IMR-90 (cell line): ENCODE measurements around the gene AUNIP. TPM values are rescaled to one million over a fixed set of nuclear protein-coding genes. Genes with fewer than 3 reads are reported as not detected.

Experiments
- ATAC-seq: fragments of 200-7000 bp; cut with Tn5 transposase; 2 replicates; pipeline ENCODE4 v1.9.1; 2020; ENCODE audit warnings: low read depth, mild to moderate bottlenecking, moderate library complexity
- BruUV-seq: library from RNA; stranded (reverse); fragments of 400-500 nt; replicated peaks from 2 replicates; lab custom pipeline; 2021; lab: Mats Ljungman, UMichigan
- CTCF ChIA-PET: fragments of 300-600 bp; formaldehyde crosslinking; extraction: SDS; loops from one replicate; lab custom pipeline; 2021; ENCODE audit warnings: antibody characterized with exemption; lab: Yijun Ruan, JAX
- POLR2A ChIA-PET: fragments of 300-600 bp; sonication (Branson Sonifier 250); formaldehyde crosslinking; loops from one replicate; lab custom pipeline; 2022; ENCODE audit warnings: antibody characterized with exemption; ENCODE audit not compliant: unreplicated experiment; lab: Charles Lee
- DNase-seq: peaks from one replicate; pipeline ENCODE4 v3.0.0; 2013
- H2AFZ ChIP-seq: replicated peaks from 2 replicates; pipeline ENCODE3; 2013; ENCODE audit warnings: low read length, mild to moderate bottlenecking; ENCODE audit not compliant: poor library complexity
- H2AK5ac ChIP-seq: 2 replicates; pipeline ENCODE4 v1.6.1; 2013; ENCODE audit warnings: low read depth, low read length, inconsistent platforms
- H2AK9ac ChIP-seq: replicated peaks from 2 replicates; pipeline ENCODE3; 2013; ENCODE audit warnings: mild to moderate bottlenecking, low read depth, low read length, moderate library complexity; ENCODE audit not compliant: poor library complexity
- H2BK120ac ChIP-seq: 2 replicates; pipeline ENCODE4 v1.6.1; 2013; ENCODE audit warnings: low read depth, low read length, inconsistent platforms
- H2BK15ac ChIP-seq: 3 replicates; pipeline ENCODE4 v1.6.1; 2013; ENCODE audit warnings: low read depth, low read length, inconsistent platforms
- H2BK20ac ChIP-seq: 2 replicates; pipeline ENCODE4 v1.6.1; 2013; ENCODE audit warnings: low read depth, mild to moderate bottlenecking, inconsistent platforms, low read length, moderate library complexity
- H2BK5ac ChIP-seq: 2 replicates; pipeline ENCODE4 v1.6.1; 2013; ENCODE audit warnings: mild to moderate bottlenecking, low read depth, low read length, inconsistent platforms; ENCODE audit not compliant: poor library complexity, severe bottlenecking
- H3K14ac ChIP-seq: replicated peaks from 2 replicates; pipeline ENCODE4 v1.6.1; 2013; ENCODE audit warnings: low read depth, low read length, inconsistent platforms
- H3K18ac ChIP-seq: 2 replicates; pipeline ENCODE4 v1.6.1; 2013; ENCODE audit warnings: low read depth, low read length, control low read depth
- H3K23ac ChIP-seq: 2 replicates; pipeline ENCODE4 v1.6.1; 2013; ENCODE audit warnings: low read depth, low read length, inconsistent platforms
- H3K27ac ChIP-seq: 2 replicates; pipeline ENCODE4 v1.5.1; 2013; ENCODE audit warnings: mild to moderate bottlenecking, control low read depth, low read length; ENCODE audit not compliant: insufficient read depth
- H3K27me3 ChIP-seq: 2 replicates; pipeline ENCODE4 v1.6.1; 2013; ENCODE audit warnings: low read length; ENCODE audit not compliant: control insufficient read depth, insufficient read depth
- H3K36me3 ChIP-seq: 2 replicates; pipeline ENCODE4 v1.6.1; 2013; ENCODE audit warnings: low read length, mixed read lengths; ENCODE audit not compliant: control insufficient read depth, insufficient read depth
- H3K4ac ChIP-seq: 2 replicates; pipeline ENCODE4 v1.6.1; 2013; ENCODE audit warnings: low read depth, low read length, inconsistent platforms
- H3K4me1 ChIP-seq: 2 replicates; pipeline ENCODE4 v1.6.1; 2013; ENCODE audit warnings: low read length, mixed read lengths; ENCODE audit not compliant: control insufficient read depth, insufficient read depth
- H3K4me2 ChIP-seq: 2 replicates; pipeline ENCODE4 v1.6.1; 2013; ENCODE audit warnings: low read depth, mild to moderate bottlenecking, control low read depth, low read length, moderate library complexity
- H3K4me3 ChIP-seq: 2 replicates; pipeline ENCODE4 v1.5.1; 2013; ENCODE audit warnings: low read depth, mild to moderate bottlenecking, control low read depth, low read length, moderate library complexity; ENCODE audit not compliant: insufficient read depth
- H3K56ac ChIP-seq: 2 replicates; pipeline ENCODE4 v1.6.1; 2013; ENCODE audit warnings: low read length, inconsistent platforms; ENCODE audit not compliant: insufficient read depth; ENCODE audit errors: extremely low read depth
- H3K79me1 ChIP-seq, 2 experiments: 2 replicates each; pipeline ENCODE4 v1.6.1; 2013; ENCODE audit warnings: low read length in 2 of 2, inconsistent platforms in 1 of 2, low read depth in 1 of 2
- H3K9ac ChIP-seq: 2 replicates; pipeline ENCODE4 v1.6.1; 2013; ENCODE audit warnings: low read depth, low read length, control low read depth
- H3K9me1 ChIP-seq: 2 replicates; pipeline ENCODE4 v1.6.1; 2013; ENCODE audit warnings: low read length, inconsistent platforms; ENCODE audit not compliant: insufficient read depth
- H3K9me3 ChIP-seq: 2 replicates; pipeline ENCODE4 v1.6.1; 2013; ENCODE audit warnings: low read length; ENCODE audit not compliant: control insufficient read depth, insufficient read depth
- H4K20me1 ChIP-seq: 2 replicates; pipeline ENCODE4 v1.6.1; 2013; ENCODE audit warnings: low read length, inconsistent platforms; ENCODE audit not compliant: insufficient read depth
- H4K5ac ChIP-seq: 2 replicates; pipeline ENCODE4 v1.6.1; 2013; ENCODE audit warnings: mild to moderate bottlenecking, low read depth, low read length, control low read depth
- H4K8ac ChIP-seq, 2 experiments: 2 replicates each; pipeline ENCODE4 v1.6.1; 2013; ENCODE audit warnings: low read depth in 2 of 2, low read length in 2 of 2, control low read depth in 1 of 2, inconsistent platforms in 1 of 2
- H4K91ac ChIP-seq: 2 replicates; pipeline ENCODE4 v1.6.1; 2013; ENCODE audit warnings: low read depth, low read length, inconsistent platforms; ENCODE audit not compliant: insufficient read depth
- CEBPB ChIP-seq: IDR thresholded peaks from 2 replicates; pipeline ENCODE4 v1.6.1; 2012; ENCODE audit warnings: low read depth, low read length, improper control_type of control experiment
- FOS ChIP-seq: fragments of 150-350 bp; IDR thresholded peaks from 2 replicates; pipeline ENCODE4 v1.6.1; 2016; ENCODE audit warnings: low read depth, low read length
- MAFK ChIP-seq: IDR thresholded peaks from 2 replicates; pipeline ENCODE4 v1.6.1; 2012; ENCODE audit warnings: low read depth, low read length, improper control_type of control experiment
- RCOR1 ChIP-seq: IDR thresholded peaks from 2 replicates; pipeline ENCODE4 v1.6.1; 2012; ENCODE audit warnings: mild to moderate bottlenecking, low read length, improper control_type of control experiment; ENCODE audit not compliant: insufficient replicate concordance
- RFX5 ChIP-seq: IDR thresholded peaks from 2 replicates; pipeline ENCODE4 v1.8.0; 2012; ENCODE audit warnings: low read depth, mild to moderate bottlenecking, low read length, moderate library complexity
- USF2 ChIP-seq: fragments of 150-350 bp; IDR thresholded peaks from 2 replicates; pipeline ENCODE4 v1.6.1; 2017; ENCODE audit warnings: mild to moderate bottlenecking, antibody characterized with exemption, low read length, low read depth
- WGBS, 2 experiments: methylation state at CpG; one replicate each; pipeline versions ENCODE4 v1.1.5 to v1.1.7; 2013; ENCODE audit warnings: missing lambda C conversion rate in 2 of 2; ENCODE audit not compliant: insufficient read length in 1 of 2; ENCODE audit errors: extremely low coverage in 2 of 2; 5-methylcytosine and 5-hydroxymethylcytosine counted together
- dilution Hi-C: fragments of 300-500 bp; cut with HindIII; formaldehyde crosslinking; loops from one replicate; pipeline ENCODE4 v1.14.3; 2018; ENCODE audit warnings: low sequenced_read_pairs; ENCODE audit not compliant: unreplicated experiment
- in situ Hi-C: fragments of 300-500 bp; cut with MboI; formaldehyde crosslinking; loops from 3 replicates; pipeline ENCODE4 v1.14.3; 2019; ENCODE audit warnings: low sequenced_read_pairs, inconsistent platforms, mixed read lengths
- intact Hi-C: fragments of 100-400 bp; cut with micrococcal nuclease; formaldehyde crosslinking; loops from 2 replicates; pipeline ENCODE4 v1.10.0; 2022
- polyA plus RNA-seq, 3 experiments: library from polyadenylated mRNA; depleted of rRNA; stranded (reverse); fragments of >200 nt; gene quantifications; 2 replicates each; pipeline ENCODE4 v1.2.3, GENCODE V29; 2012; ENCODE audit warnings: low replicate concordance in 1 of 3
- total RNA-seq: library from RNA; depleted of rRNA; stranded (reverse); fragments of >200 nt; gene quantifications from 2 replicates; pipeline ENCODE4 v1.2.3, GENCODE V29; 2012

Gene AUNIP
- total and polyA plus RNA-seq, 2 of the 4 experiments (the other 2 are of a cell fraction), result 2.4 to 5.0 TPM

GRCh38 chr1:25810341-25811299 is 48.6 kb downstream of the AUNIP start (continued):
- TF ChIP-seq USF2 (no peak), MAFK (no peak)

DNA sequence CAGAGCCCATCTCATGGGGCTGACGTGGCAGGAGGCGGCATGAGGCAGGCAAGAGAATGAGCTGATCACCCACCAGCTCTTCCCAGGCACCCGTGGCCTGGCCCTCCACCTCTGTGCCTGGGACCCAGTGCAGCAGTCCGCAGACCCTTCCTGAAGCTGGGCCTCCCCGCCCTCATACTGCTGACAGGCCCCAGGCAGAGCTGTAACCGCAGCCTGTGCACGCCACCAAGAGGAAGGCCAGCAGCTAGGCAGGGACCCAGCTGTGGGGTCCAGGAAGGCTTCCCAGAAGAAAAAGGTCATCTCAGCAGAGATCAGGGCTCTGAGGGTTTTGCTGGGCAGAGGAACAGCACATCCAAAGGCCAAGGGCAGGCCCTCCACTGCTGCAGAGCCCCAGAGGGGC is 49.3 kb downstream of the AUNIP start:
- no peak overlapping the region for H3K18ac ChIP-seq
- no peak overlapping the region for H3K4me2 ChIP-seq
- H3K36me3 ChIP-seq, result peaks cover 61% of the 10 kb centered on the region
- ATAC-seq (no peak), DNase-seq (no peak)
- 98% methylated on average over 5 of the region's 7 CpGs; no CpG with 5 or more reads in 1 of the 2 experiments for WGBS, 2 experiments
- no peak overlapping the region for H2BK20ac ChIP-seq
- ChIA-PET POLR2A (no interaction called here), CTCF (interaction anchor here (1.5 kb wide), 1 partner anchor 201 kb away, joined by 6 read pairs; no protein-coding TSS in a partner anchor)
- no TSS peak for BruUV-seq
- intact Hi-C loops, result loop anchor here (10.0 kb wide), 1 partner anchor 565 kb away; the partner anchor contains the start of gene RSRP1
- no peak overlapping the region for H2AK5ac ChIP-seq
- H3K14ac ChIP-seq, result no peak overlapping the region
- H2AFZ ChIP-seq, result no peak overlapping the region
- no peak overlapping the region for H2BK5ac ChIP-seq
- H2BK15ac ChIP-seq, result no peak overlapping the region
- H3K27ac ChIP-seq, result no peak overlapping the region
- H2BK120ac ChIP-seq, result no peak overlapping the region
- H3K79me1 ChIP-seq, result peaks cover 3 to 17% of the 10 kb centered on the region in 2 experiments
- peaks cover 21% of the 10 kb centered on the region for H4K20me1 ChIP-seq
- no peak overlapping the region for H3K9ac ChIP-seq
- no peak for TF ChIP-seq RCOR1
- no peak for TF ChIP-seq CEBPB
- no peak for TF ChIP-seq RFX5
- no peak for TF ChIP-seq USF2
- no peak for TF ChIP-seq FOS
- H3K9me1 ChIP-seq, result no peaks in the 10 kb centered on the region
- no peaks in the 10 kb centered on the region for H3K9me3 ChIP-seq
- dilution Hi-C loops, result no loop called here
- peaks cover 6% of the 10 kb centered on the region for H3K4me1 ChIP-seq
- no peak overlapping the region for H2AK9ac ChIP-seq
- no peak overlapping the region for H4K8ac ChIP-seq
- no peaks in the 10 kb centered on the region for H3K27me3 ChIP-seq
- H3K56ac ChIP-seq, result no peak overlapping the region
- no peak overlapping the region for H4K5ac ChIP-seq
- H3K23ac ChIP-seq, result no peak overlapping the region
- H3K4me3 ChIP-seq, result no peak overlapping the region
- no peak overlapping the region for H3K4ac ChIP-seq
- in situ Hi-C loops, result loop anchor here (25.0 kb wide), 2 partner anchors 398 to 573 kb away; partner anchors contain the start of genes RHCE, RSRP1 and SYF2
- H4K91ac ChIP-seq, result no peak overlapping the region
